GM19351 (cell line): ENCODE measurements around the gene ANXA5.
"Not testable (repeated sequence)": the region's sequence is repeated elsewhere in the genome, so short reads cannot be mapped to it uniquely, and the experiment has no call there.

Experiments
- ATAC-seq: cut with Tn5 transposase; IDR thresholded peaks from one replicate; pipeline ENCODE4 v1.9.1; 2021; ENCODE audit warnings: mild to moderate bottlenecking, moderate library complexity; ENCODE audit not compliant: unreplicated experiment

ANXA5 gene

GRCh38 chr4:121679951-121680350 is 16.8 kb downstream of the ANXA5 start:
- ATAC-seq, result no peak

- ATAC-seq, result no peak
Measured at GRCh38 chr4:121679267-121679666, 17.5 kb downstream of the ANXA5 start.

DNA sequence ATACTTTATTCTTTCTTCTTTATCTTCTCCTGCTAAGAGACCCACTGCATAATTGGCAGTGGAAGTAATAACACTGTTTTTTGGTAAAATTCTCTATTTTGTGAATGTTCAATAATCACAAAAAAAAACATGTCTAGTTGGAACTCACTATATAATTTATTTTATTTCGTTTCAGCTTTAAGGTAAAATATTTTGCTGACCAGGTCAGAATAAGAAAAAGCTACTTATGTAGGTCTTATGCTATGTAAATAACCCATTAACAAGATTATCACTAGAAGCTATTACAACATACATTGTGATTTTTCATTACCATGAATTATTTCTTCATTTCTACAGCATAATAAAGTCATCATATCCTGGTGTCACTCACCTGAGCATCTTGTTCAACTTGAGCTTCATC is 19.3 kb downstream of the ANXA5 start:
- no peak for ATAC-seq

- ATAC-seq, result no peak
Measured at GRCh38 chr4:121676345-121677075, 20.3 kb downstream of the ANXA5 start.

DNA sequence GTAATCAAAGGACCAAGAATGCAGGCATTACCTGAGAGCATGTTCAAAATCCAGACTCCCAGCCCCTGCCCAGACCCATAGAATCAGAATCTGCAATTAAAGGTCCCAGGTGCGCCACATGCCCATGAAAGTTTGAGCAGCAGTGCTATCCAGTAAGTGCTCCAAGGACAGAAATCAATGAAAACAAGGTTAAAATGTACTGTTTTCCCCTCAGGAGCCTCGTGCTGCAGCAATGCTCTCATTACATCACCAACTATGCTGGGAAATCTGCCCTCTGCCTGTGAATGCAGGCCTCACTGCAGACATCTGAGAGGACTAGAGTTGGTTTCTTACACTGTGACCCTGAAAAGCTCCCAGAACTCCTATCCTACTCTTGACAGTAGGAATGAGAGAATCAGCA is 21.1 kb downstream of the ANXA5 start:
- no peak for ATAC-seq

DNA sequence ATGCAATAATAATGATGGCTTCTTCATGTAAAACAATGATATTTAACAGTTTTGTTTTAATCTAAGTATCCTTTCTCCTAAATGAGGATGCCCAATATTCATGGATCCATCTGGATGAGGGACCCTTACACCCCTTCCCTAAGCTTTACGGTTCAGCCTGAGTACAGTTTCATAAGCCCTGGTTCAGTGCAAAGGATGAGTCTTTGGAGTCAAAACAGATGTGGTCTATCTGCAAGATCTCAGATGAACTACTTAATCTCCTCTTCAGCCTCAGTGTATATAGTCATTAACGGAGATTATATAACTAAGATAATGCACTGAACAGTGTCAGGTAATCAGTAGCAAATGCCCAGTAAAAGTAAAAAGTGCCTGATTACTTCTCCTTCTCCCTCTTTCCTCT is 22.1 kb downstream of the ANXA5 start:
- ATAC-seq, result no peak

DNA sequence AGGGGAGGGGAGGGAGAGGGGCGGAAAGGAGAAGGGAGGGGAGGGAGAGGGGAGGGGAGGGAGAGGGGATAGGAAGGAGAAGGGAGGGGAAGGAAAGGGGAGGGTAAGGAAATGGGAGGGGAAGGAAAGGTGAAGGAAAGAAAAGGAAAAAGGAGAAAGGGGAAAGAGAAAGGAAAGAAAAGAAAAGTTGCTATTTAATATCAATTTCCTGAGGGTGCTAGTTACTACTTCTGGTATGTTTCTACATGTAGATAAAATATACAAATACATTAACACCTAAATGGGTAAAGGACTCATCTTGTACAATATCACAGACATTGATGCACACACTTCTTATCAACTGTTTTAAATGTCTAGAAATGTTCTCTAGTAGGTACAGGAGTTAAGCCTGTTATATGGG is 22.6 kb downstream of the ANXA5 start:
- no peak for ATAC-seq

GRCh38 chr4:121669163-121669550 is 27.6 kb downstream of the ANXA5 start:
- no peak for ATAC-seq

DNA sequence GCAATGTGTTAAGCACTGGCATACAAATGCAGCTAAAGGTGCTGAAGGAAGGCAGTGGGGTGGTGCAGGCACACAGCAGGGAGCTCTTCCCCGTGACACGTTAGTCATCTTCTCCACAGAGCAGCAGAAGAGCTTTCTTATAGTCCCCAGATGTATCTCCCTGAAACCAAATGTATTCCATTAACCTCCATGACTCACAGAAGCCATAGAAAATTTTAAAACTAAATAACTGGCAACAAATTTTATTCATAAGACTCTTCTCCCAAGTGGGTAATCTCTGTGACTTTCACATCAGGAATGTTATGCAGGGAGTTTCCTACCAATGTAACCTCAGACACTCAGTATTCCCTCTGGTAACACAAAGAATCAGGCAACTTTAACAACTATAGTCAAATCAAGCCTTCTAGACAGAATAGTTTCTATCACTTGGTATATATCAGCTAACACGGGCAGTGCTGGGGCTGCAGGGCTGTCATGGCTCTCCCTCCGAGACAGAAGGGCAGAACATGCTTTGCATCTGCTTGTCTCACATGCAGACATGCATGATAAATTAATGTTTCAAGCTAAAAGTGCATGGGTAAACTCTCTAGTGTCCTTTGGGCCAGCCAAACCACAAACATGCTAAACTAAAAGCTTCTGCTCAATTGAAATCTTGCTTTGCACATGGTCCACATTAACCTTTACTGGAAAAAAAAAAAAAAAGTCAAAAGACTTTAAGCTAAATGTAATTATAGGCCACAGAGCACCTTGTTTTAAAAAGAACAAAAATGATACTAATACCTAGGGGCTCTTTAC is 28.2 kb downstream of the ANXA5 start:
- no peak for ATAC-seq

- no peak for ATAC-seq
Measured at GRCh38 chr4:121666091-121666679, 30.6 kb downstream of the ANXA5 start.

DNA sequence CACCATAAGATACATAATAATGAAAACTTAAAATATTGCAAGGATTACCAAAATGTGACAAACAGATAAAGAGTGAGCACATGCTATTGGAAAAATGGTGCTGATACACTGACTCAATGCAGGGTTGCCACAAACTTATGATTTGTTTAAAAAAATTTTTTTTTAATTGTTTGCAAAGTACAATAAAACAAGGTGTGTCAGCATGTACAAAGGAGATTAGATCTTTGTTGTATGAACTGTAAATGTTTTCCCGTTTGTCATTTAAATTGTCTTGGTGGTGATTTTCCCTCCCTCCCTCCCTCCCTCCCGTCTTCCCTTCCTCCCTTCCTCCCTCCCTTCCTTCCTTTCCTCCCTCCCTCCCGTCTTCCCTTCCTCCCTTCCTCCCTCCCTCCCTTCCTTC is 31.4 kb downstream of the ANXA5 start:
- ATAC-seq, result no peak

DNA sequence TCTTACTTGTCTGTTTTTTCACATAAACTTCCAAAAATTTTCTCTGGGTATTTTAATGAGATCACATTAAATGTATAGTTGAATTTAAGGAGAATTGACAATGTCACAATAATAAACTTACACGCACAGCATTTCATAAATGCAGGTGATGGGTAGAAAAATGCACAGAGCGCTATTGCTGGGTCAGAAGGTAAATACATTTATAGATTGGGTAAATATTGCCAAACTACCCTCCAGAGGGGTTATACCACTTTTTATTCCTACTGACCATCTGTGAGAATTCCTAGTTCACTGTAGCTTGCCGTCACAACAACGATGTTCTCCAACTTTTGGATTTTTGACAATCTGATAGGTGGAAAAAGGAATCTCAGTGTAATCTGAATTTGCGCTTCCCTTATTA is 34.6 kb downstream of the ANXA5 start:
- ATAC-seq, result no peak

DNA sequence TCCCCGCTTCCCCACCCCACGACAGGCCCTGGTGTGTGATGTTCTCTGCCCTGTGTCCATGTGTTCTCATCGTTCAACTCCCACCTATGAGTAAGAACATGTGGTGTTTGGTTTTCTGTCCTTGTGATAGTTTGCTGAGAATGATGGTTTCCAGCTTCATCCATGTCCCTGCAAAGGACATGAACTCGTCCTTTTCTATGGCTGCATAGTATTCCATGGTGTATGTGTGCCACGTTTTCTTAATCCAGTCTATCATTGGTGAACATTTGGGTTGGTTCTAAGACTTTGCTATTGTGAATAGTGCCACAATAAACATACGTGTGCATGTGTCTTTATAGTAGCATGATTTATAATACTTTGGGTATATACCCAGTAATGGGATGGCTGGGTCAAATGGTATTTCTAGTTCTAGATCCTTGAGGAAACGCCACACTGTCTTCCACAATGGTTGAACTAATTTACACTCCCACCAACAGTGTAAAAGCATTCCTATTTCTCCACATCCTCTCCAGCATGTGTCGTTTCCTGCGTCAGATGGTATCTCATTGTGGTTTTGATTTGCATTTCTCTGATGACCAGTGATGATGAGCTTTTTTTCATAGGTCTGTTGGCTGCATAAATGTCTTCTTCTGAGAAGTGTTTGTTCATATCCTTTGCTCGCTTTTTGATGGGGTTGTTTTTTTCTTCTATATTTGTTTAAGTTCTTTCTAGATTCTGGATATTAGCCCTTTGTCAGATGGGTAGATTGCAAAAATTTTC is 36.4 kb downstream of the ANXA5 start:
- not testable (repeated sequence) for ATAC-seq

- ATAC-seq, result no peak
Measured at GRCh38 chr4:121658125-121658524, 38.7 kb downstream of the ANXA5 start.

- ATAC-seq, result peak; percentile 43
Measured at GRCh38 chr4:121656269-121656641, 40.5 kb downstream of the ANXA5 start.

GRCh38 chr4:121655320-121656268 is 41.2 kb downstream of the ANXA5 start:
- no peak for ATAC-seq

GRCh38 chr4:121654738-121655137 is 42.0 kb downstream of the ANXA5 start:
- ATAC-seq, result peak; percentile 88

- ATAC-seq, result no peak
Measured at GRCh38 chr4:121653986-121654385, 42.8 kb downstream of the ANXA5 start.

- no peak for ATAC-seq
Measured at GRCh38 chr4:121653214-121653613, 43.6 kb downstream of the ANXA5 start.

DNA sequence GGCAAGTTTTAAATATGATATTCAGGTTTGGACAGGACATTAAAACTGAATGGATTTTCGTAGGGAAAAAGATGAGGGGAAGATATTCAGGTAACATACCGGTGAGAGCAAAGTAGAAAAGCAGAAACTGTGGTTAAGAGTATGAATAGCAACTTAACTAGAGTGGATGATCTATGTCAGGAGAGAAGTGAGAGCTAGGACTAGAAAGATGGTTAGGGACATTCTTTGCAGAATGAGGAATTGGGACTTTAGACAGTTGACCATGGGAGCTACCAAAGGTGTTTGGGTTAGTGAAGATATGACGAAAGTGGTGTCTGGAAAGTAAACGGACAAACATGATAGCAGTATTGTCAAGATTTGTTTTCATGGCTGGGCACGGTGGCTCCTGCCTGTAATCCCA is 45.2 kb downstream of the ANXA5 start:
- ATAC-seq, result peak; percentile 54
